Breast epithelium (tissue), 4 donors: ENCODE data around the gene ASCC2. TPM values are rescaled to one million over a fixed set of nuclear protein-coding genes. Genes with fewer than 3 reads are reported as not detected.
"Not testable (repeated sequence)": the region's sequence is repeated elsewhere in the genome, so short reads cannot be mapped to it uniquely, and the experiment has no call there.

Source experiments
- DNase-seq, 2 donors: peaks; one replicate each; pipeline ENCODE4 v3.0.0-alpha.2; 2019; ENCODE audit warnings: low spot score in 2 of 2
- H3K27ac ChIP-seq, 2 donors: fragments of 200-600 bp; sonication (generic) in 1 of 2; one replicate each; pipeline ENCODE4 v1.5.1; 2016 to 2019; ENCODE audit warnings: mild to moderate bottlenecking in 1 of 2
- H3K27me3 ChIP-seq, 2 donors: fragments of 200-600 bp; sonication (generic) in 1 of 2; one replicate each; pipeline versions ENCODE4 v1.5.1 to v1.6.0; 2017 to 2019; ENCODE audit warnings: control low read depth in 1 of 2, mild to moderate bottlenecking in 1 of 2
- H3K36me3 ChIP-seq: fragments of 200-600 bp; one replicate; pipeline ENCODE4 v1.5.1; 2019
- H3K4me1 ChIP-seq, 2 donors: fragments of 200-600 bp; sonication (generic); one replicate each; pipeline ENCODE4 v1.5.1; 2016 to 2019; ENCODE audit warnings: control low read depth in 1 of 2
- H3K4me3 ChIP-seq, 3 donors: fragments of 200-600 bp; sonication (generic); 1 replicate in 2 of 3; 2 replicates in 1 of 3; pipeline ENCODE4 v1.5.1; 2016 to 2019; ENCODE audit warnings: mild to moderate bottlenecking in 3 of 3, moderate library complexity in 2 of 3
- H3K9me3 ChIP-seq, 2 donors: fragments of 200-600 bp; sonication (generic) in 1 of 2; one replicate each; pipeline ENCODE4 v1.5.1; 2016 to 2019; ENCODE audit warnings: control low read depth in 1 of 2
- POLR2A ChIP-seq: fragments of 450-650 bp; IDR thresholded peaks from one replicate; pipeline ENCODE4 v1.6.1; 2016; ENCODE audit warnings: antibody characterized with exemption, mild to moderate bottlenecking, moderate library complexity
- POLR2AphosphoS5 ChIP-seq, 3 donors: sonication (generic); formaldehyde crosslinking; IDR thresholded peaks; one replicate each; pipeline ENCODE4 v1.6.1; 2017; ENCODE audit warnings: antibody characterized with exemption in 3 of 3
- intact Hi-C: fragments of 100-400 bp; cut with DNase I; formaldehyde crosslinking; loops from one replicate; pipeline ENCODE4 v1.15.1; 2023; ENCODE audit warnings: low total_unique reads
- total RNA-seq, 3 donors: library from RNA; depleted of rRNA; stranded (reverse); fragments of >200 nt; gene quantifications; one replicate each; pipeline ENCODE4 v1.1.0, GENCODE V29; 2016
- TF ChIP-seq, protein P1 (sequence below), 3 donors: fragments of 450-650 bp; IDR thresholded peaks; one replicate each; pipeline ENCODE4 v1.5.1; 2016 to 2017; ENCODE audit warnings: antibody characterized with exemption in 3 of 3, mild to moderate bottlenecking in 3 of 3, moderate library complexity in 3 of 3

ASCC2 gene
- total RNA-seq, 3 donors from 2014 or later = 37.0 to 60.3 (median 45.8) TPM

DNA sequence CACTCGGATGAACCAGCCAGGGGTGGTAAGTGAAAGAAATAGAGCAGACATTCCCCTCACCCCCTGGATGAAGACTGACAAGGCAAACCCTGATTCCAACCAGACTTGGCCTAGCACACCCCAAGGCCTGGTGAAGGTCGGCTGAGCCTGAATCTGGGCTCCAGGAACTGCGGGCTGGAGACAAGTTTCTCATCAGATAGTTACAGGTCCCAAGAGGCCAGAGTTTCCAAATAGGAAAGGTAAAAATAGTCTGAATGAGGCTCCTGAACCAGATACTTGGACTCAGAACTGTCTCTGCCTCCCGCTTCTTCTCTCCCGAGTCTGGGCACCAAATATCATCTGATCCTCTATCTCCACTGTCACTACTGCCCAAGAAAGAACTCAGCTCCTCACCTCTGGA lies 79.1 kb downstream of the ASCC2 start:
- TF ChIP-seq, protein P1, sequence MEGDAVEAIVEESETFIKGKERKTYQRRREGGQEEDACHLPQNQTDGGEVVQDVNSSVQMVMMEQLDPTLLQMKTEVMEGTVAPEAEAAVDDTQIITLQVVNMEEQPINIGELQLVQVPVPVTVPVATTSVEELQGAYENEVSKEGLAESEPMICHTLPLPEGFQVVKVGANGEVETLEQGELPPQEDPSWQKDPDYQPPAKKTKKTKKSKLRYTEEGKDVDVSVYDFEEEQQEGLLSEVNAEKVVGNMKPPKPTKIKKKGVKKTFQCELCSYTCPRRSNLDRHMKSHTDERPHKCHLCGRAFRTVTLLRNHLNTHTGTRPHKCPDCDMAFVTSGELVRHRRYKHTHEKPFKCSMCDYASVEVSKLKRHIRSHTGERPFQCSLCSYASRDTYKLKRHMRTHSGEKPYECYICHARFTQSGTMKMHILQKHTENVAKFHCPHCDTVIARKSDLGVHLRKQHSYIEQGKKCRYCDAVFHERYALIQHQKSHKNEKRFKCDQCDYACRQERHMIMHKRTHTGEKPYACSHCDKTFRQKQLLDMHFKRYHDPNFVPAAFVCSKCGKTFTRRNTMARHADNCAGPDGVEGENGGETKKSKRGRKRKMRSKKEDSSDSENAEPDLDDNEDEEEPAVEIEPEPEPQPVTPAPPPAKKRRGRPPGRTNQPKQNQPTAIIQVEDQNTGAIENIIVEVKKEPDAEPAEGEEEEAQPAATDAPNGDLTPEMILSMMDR (IDR thresholded peaks at IDR 0.05) = no peak
- TF ChIP-seq POLR2AphosphoS5 (IDR thresholded peaks at IDR 0.05) = no peak
- no peak for TF ChIP-seq POLR2A
- no peak for DNase-seq
- Histone ChIP-seq H3K36me3 (no peaks in the 10 kb centered on the region), H3K27ac (no peak overlapping the region), H3K4me1 (no peaks in the 10 kb centered on the region), H3K4me3 (no peak overlapping the region), H3K27me3 (no peaks in the 10 kb centered on the region), H3K9me3 (no peaks in the 10 kb centered on the region)
- intact Hi-C loops = no loop called here

DNA sequence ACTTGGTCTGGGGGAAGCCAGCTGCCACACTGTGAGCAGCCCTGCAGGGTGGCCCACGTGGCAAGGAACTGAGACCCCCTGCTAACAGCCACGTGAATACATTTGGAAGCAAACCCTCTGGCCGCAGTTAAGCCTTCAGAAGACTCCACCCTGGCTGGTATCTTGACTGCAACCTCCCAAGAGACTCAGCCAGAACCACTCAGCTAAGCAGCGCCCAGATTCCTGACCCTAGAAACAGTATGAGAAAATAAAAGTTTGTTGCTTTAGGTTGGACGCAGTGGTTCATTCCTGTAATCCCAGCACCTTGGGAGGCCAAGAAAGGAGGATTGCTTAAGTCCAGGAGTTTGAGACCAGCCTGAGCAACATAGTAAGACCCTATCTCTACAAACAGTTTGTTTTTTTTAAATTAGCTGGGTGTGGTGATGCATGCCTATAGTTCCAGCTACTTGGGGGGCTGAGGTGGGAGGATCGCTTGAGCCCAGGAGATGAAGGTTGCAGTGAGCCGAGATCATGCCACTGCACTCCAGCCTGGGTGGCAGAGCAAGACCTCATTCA lies 79.9 kb downstream of the ASCC2 start:
- no peak overlapping the region for H3K4me3 ChIP-seq
- H3K9me3 ChIP-seq = no peaks in the 10 kb centered on the region
- H3K36me3 ChIP-seq = no peaks in the 10 kb centered on the region
- no peak for DNase-seq
- H3K27ac ChIP-seq = no peak overlapping the region
- no peak for TF ChIP-seq POLR2AphosphoS5 (IDR thresholded peaks at IDR 0.05)
- no peak for TF ChIP-seq POLR2A
- TF ChIP-seq, protein P1 (IDR thresholded peaks at IDR 0.05) = no peak
- H3K27me3 ChIP-seq = no peaks in the 10 kb centered on the region
- no peaks in the 10 kb centered on the region for H3K4me1 ChIP-seq
- intact Hi-C loops = no loop called here

DNA sequence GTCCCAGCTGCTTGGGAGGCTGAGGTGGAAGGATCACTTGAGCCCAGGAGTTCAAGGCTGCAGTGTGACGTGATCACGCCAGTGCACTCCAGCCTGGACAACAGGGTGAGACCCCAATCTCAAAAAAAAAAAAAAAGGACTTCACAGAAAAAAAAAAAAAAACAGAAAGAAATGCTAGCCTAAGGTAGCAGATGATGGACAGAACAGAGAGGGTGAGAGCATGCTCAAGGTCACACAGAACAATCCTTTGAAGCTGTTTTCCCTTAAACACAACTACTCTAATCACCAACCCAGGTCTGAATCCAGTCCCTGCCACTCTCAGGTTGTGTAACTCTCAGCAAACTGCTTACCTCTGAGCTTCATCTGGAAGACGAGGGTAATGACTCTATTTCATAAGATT lies 81.0 kb downstream of the ASCC2 start:
- Histone ChIP-seq H3K27me3 (no peaks in the 10 kb centered on the region), H3K9me3 (no peaks in the 10 kb centered on the region), H3K4me1 (no peaks in the 10 kb centered on the region), H3K36me3 (no peaks in the 10 kb centered on the region), H3K4me3 (no peak overlapping the region), H3K27ac (no peak overlapping the region)
- intact Hi-C loops = no loop called here
- TF ChIP-seq POLR2A (no peak), POLR2AphosphoS5 (IDR thresholded peaks at IDR 0.05) (no peak)
- TF ChIP-seq, protein P1 (IDR thresholded peaks at IDR 0.05) = no peak
- DNase-seq = no peak

DNA sequence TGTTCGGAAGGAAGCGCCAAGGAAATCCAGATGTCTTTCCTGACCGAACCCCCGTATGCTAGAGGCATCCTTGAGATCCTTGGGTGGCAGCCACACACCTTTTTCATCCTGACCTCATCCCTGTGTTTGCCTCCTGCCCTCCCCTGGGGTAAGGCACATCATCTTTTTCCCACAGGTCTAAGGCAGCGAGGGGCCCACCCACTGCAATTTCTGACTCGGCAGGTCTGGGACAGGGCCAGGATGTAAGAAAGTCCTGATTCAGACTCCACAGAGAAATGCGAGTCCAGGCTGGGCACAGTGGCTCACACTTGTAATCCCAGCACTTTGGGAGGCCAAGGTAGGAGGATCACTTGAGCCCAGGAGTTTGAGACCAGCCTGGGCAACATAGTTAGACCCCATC lies 81.7 kb downstream of the ASCC2 start:
- no peak for DNase-seq
- Histone ChIP-seq H3K36me3 (no peaks in the 10 kb centered on the region), H3K4me1 (no peaks in the 10 kb centered on the region), H3K9me3 (no peaks in the 10 kb centered on the region), H3K27ac (no peak overlapping the region), H3K4me3 (no peak overlapping the region), H3K27me3 (no peaks in the 10 kb centered on the region)
- intact Hi-C loops = no loop called here
- TF ChIP-seq POLR2AphosphoS5 (IDR thresholded peaks at IDR 0.05) = no peak
- TF ChIP-seq POLR2A = no peak
- TF ChIP-seq, protein P1 (IDR thresholded peaks at IDR 0.05) = no peak

DNA sequence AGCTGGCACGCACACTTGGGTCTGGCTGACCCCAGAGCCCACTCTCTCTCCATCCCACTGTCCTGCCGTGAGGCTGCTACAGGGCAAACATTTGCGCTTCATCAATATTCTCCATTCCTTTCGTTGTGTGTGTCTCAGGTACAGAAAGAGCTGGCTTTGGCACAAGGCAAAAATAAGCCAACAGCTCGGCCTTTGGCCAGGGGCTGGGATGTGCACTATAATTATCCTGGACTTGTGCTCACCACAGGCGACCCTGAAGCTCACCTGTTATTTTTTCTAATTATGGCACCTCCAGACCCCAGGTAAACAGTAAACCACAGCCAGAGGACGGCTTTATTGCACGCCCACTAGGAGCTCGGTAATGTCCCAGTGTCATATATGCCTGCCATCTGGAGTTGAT lies 82.2 kb downstream of the ASCC2 start:
- Histone ChIP-seq H3K27me3 (no peaks in the 10 kb centered on the region), H3K27ac (no peak overlapping the region), H3K9me3 (no peaks in the 10 kb centered on the region), H3K36me3 (no peaks in the 10 kb centered on the region), H3K4me3 (no peak overlapping the region), H3K4me1 (no peaks in the 10 kb centered on the region)
- TF ChIP-seq, protein P1 (IDR thresholded peaks at IDR 0.05) = no peak
- TF ChIP-seq POLR2AphosphoS5 (IDR thresholded peaks at IDR 0.05) (no peak), POLR2A (no peak)
- no peak for DNase-seq
- intact Hi-C loops = no loop called here

DNA sequence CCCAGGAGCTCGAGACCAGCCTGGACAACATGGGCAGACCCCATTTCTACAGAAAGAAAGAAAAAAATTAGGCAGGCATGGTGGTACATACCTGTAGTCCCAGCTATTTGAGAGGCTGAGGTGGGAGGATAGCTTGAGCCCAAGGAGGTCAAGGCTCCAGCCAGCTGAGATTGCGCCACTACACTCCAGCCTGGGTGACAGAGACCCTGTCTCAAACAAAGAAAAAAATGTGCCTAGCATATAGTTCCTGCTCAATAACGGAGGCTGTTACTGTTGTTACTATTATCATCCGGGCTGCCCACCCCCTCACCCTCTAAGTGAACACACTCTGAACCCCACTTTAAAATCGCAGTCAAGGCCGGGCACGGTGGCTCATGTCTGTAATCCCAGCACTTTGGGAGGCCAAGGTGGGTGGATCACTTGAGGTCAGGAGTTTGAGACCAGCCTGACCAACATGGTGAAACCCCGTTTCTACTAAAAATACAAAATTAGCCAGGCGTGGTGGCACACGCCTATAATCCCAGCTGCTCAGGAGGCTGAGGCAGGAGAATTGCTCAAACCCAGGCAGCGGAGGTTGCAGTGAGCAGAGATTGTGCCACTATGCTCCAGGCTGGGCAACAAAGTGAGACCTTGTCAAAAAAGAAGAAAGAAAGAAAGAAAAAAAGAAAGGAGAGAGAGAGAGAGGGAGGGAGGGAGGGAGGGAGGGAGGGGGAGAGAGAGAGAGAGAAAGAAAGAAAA lies 83.2 kb downstream of the ASCC2 start:
- H3K4me1 ChIP-seq, H3K4me3 ChIP-seq, H3K36me3 ChIP-seq, H3K27me3 ChIP-seq, H3K27ac ChIP-seq, DNase-seq, intact Hi-C loops, H3K9me3 ChIP-seq: not testable (repeated sequence)
